CD1c-positive myeloid dendritic cell (primary cell): ENCODE data around the gene TRAPPC6A.

Experiments used
- DNase-seq: peaks from one replicate; pipeline ENCODE4 v3.0.0-alpha.2; 2016; ENCODE audit errors: extremely low spot score

The TRAPPC6A gene, protein sequence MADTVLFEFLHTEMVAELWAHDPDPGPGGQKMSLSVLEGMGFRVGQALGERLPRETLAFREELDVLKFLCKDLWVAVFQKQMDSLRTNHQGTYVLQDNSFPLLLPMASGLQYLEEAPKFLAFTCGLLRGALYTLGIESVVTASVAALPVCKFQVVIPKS

DNA sequence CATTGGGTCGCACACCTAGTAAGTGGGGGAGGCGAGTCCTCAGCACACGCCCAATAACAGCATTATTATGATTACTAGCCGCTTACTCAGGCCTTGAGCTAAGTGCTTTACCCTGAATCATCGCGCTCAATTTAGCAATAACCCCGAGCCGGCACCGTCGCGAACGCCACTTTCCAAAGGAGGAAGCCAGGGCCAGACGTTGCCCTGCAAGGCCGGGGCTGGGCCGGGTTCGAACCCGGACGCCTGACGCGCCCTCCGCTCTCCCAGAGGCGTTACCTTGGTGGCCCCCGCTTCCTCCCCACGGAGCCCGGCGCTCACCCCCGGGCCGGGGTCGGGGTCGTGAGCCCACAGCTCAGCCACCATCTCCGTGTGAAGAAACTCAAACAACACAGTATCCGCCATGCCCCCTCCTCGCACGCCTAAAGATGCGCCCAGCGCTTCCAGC, at the start of gene TRAPPC6A:
Gene TRAPPC6A, minus strand, starts transcription at position 421 of the 445 bp plus-strand sequence. Its CDS starts 19 bp downstream, at position 402.
- peak; percentile 90 for DNase-seq

DNA sequence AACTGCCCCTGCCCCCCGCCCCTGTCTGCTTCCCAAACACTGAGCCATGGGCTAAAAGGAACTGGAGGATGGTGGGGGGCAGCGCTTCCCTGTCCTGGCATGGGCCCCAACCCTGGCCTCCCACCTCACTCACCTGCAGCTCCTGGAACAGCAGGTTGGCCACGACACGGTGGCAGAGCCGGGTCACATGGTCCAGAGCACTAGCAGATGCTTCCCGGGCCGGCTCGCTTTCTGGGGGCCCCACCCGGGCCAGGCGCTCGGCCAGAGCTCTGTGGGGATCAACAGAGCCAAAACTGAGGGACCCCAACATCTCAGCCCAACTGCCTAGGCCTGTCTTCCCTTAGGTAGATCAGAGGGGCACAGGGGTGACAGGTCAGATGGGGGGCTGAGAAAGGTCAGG, 46.6 kb upstream of the TRAPPC6A start:
- no peak for DNase-seq

DNA sequence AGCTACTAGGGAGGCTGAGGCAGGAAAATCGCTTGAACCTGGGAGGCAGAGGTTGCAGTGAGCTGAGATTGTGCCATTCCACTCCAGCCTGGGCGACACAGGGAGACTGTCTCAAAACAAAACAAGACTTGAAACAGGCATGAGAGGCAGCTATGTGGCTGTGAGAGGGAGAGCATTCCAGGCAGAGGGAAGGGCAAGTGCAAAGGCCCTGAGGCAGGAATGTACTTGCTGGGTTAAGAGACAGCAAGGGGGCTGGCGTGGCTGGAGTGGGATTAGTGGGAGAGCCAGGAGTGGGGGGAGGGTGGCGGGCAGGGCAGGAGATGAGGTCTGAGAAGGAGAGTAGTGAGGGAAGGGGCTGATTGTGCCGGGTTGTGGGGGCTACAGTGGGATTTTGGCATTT, 45.8 kb upstream of the TRAPPC6A start:
- no peak for DNase-seq

DNA sequence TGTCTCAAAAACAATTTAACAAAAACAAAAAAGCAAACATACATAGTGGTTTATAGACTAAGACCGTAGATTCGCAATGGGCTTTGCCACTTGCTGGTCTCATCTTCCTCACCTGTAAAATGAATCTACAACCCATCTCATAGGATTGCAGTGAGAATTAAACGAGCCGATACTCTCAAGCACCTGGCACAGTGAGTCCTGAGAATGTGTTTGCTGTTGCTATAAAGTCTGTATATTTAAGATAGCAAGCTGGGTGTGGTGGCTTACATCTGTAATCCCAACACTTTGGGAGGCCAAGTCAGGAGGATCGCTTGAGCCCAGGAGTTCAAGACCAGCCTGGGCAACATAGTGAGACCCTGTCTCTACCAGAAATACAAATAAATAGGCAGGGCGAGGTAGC, 44.7 kb upstream of the TRAPPC6A start:
- no peak for DNase-seq

DNA sequence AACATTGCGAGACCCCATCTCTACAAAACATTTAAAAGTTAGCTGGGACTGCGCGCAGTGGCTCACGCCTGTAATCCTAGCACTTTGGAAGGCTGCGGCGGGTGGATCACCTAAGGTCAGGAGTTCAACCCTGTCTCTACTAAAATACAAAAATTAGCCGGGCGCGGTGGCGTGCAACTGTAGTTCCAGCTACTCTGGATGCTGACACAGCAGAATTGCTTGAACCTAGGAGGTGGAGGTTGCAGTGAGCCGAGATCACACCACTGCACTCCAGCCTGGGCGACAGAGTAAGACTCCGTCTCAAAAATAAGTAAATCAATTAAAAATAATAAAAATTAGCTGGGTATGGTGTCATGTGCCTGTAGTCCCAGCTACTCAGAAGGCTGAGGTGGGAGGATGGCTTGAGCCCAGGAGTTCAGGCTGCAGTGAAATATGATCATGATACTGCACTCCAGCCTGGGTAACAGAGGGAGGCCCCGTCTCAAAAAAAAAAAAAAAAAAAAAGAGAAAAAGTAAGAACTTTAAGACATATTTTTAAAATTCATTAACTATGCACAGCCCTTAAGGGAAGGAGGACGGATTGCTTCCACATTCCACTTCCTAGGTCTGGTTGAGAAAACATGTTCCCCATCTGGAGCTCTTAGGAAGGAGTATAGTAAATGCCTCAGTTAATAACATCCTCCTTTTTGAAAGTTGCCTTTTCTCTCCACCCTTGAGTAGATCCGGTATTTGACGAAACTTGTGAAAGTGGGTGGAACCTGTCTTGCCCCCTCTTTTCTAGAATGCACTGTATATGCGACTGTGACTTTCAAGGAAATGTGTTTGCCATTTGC, 41.1 kb upstream of the TRAPPC6A start:
- DNase-seq: peak; percentile 58

DNA sequence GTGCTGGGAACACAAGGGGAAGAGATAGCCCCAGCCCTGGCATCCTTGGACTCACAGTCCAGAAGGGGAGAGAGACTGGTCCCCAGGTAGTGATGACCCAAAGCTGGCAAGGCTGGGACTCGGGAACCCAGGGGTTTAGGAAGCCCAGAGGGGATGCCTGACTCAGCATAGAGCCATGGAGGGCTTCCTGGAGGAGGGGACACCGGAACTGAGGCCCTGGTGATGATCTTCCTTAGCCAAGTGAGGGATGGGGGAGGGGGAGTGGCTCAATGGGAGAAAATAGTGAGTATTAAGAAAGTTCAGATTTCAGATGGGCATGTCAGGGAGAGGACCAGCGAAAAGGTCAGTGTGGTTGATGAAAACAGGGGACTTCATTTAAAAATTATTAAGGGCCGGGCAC, 40.4 kb upstream of the TRAPPC6A start:
- DNase-seq: no peak

DNA sequence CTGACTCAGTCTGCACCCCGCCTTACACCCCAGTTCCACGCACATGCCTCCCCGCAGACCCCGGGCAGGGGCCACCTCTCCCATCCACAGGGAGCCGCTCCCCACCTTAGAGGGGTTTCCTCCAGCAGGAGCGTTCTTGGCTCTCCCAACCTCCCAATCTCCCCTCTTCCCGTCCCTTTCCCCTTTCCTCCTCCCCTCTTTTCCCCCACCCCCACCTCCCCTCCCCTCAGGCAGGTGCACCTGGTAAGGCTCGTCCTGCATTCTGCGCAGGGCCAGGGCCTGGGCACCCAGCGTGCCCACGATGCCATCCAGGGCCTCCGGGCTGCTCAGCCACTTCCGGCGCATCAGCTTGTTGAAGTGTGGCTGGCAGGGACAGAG, 39.9 kb upstream of the TRAPPC6A start:
- DNase-seq: no peak

DNA sequence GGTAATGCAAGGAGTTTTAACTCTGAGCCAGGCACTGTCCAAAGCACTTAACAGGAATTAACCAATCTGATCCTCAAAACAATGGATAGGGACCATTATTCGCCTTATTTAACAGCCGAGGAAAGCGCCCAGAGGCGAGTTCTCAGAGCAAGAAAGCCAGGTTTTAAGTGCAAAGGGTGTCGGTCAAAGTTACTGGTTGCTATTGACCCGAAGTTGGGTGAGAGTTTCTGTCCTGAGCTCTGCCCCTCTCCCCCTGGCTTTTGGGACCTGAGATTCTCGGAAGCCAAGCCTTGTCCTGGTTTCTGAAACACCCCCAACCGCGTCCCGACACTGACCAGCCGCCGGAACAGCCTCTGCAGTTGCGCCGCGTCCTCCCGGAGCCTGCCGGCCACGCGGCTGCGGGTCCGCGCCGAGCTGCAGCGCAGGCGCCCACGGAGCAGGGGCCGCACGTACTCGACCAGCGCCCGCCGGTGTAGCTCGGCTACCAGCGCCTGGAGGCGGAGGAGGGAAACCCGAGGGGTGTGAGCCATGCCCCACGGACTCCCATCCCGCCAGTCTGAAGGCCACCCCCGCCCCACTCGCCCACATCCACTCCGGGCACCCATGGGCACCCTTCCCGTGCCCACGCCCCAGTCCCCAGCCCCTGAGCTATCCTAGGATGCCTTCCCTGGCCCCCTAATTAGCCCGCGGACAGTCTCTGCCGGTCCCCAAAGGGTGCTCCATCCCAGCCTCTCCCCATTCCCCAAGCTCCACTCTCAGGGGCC, 39.3 kb upstream of the TRAPPC6A start:
- no peak for DNase-seq

DNA sequence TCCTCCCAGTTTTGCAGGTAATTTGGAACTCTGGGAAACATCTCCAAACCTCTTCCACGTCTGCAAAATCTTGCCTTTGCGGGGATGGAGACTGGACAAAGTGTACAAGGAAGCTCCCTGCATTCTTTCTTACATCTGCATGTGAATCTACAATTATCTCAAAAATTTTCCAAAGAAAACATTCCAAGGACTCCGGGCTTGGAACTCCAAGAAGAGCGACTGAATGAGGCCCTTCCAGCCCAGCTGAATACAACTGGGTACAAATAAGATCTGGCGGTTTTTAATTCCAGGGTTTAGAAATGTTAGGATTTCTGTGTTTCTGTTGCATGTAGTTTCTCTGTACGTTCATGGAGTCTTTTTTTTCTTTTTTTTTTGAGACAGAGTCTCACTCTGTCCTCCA, 38.6 kb upstream of the TRAPPC6A start:
- DNase-seq: no peak

DNA sequence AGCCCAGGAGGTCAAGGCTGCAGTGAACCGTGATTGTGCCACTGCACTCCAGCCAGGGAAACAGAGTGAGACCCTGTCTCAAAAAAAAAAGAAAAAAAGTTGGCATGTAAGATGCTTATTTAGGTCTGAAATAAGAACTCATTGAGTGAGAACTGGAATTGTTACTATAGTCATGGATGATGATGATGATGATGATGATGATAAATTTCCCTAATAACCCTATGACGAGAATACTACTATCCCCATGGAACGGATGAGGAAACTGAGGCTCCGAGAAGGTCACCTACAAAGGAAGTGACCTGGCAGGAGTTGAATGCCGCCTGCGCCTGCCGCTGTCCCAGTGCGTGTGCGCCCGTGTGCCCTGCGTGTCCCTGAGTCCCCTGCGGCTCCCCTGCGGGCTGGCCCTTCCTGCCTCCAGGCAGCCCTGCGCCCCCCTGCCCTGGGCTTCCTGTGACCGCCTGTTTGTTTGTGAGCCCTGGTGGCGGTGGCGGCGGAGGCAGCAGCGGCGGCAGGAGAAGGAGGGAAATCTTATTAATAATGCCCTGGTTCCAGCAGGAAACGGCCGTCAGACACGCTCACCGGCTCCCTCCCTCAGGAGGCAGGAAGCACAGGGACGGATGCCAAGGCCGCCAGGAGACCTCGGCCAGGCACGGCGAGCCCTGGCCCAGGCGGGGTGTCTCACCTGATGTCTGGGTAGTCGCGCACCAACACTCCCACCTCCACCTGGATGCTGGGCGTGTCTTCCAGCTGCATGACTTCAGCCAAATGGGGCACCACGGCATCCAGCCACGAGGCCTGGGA, 37.6 kb upstream of the TRAPPC6A start:
- no peak for DNase-seq

DNA sequence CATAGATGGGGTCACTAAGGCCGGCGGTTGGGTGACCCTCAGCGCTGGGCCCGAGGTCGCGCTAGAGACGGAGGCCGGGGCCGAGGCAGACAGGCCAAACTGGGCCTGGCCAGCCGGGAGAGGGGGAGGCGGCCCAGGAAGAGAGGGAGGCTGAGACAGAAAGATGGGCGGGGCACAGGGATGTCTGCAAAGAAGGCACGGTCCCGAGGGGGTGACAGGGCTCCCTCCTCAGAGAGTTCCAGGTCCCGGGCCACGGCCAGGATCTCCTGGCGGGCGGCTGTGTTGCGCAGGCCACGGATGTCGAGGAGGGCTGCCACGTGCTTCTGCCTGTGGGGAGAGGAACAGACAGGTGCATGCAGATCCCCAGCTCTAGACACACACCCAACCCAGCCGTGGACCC, 35.0 kb upstream of the TRAPPC6A start:
- no peak for DNase-seq

DNA sequence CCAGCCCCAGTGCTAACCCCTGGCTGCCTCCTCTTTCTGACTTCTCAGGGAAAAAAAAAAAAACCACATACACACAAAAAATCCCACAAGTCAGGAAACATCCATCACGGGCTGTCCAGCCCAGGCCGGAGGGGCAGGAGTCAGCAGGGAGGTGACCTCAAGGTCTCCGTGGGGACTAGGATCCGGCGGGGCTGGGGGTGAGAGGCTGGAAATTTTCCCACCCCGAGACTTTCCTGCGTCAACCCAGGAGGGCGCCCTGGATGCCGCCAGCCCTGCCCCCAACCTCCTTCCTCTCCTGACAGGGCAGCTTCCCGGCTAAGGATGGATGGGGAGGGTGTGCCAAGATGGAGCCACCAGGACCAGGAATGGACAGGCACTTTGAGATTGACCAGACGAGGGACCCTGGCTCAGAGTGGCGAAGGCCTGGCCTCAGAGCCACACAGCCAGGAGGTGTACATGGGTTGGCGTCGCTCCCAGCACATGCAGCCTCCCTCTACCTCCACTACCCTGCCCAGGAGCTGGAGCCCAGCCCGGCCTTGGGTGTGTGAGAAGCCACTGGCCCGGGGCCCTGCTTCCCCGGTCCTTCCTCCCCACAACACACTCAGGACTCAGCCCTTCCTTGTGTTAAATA, 33.8 kb upstream of the TRAPPC6A start:
- no peak for DNase-seq

DNA sequence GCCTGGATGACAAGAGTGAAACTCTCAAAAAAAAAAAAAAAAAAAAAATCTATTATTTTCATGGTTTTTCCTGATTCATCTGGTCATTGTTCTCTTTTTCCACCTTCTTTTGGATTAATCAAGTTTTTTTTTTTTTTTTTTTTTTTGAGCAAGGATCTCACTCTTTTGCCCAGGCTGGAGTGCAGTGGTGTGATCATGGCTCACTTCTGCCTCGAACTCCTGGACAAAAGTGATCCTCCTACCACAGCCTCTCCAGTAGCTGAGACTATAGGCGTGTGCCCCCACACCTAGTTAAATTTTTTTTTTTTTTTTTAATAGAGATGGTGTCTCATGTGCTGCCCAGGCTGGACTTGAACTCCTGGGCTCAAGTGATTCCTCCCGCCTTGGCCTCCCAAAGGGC, 28.3 kb upstream of the TRAPPC6A start:
- no peak for DNase-seq

DNA sequence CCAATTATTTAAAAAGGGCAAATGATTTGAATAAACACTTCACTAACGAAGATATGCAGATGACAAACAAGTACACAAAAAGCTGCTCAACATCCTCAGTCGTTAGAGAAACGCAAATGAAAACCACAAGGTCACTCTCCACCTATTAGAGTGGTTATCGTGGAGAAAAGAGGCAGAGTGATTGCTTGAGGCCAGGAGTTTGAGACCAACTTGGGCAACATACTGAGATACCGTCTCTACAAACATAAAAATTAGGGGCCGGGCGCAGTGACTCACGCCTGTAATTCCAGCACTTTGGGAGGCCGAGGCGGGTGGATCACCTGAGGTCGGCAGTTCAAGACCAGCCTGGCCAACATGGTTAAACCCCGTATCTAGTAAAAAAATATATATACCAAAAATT, 27.8 kb upstream of the TRAPPC6A start:
- DNase-seq: no peak

DNA sequence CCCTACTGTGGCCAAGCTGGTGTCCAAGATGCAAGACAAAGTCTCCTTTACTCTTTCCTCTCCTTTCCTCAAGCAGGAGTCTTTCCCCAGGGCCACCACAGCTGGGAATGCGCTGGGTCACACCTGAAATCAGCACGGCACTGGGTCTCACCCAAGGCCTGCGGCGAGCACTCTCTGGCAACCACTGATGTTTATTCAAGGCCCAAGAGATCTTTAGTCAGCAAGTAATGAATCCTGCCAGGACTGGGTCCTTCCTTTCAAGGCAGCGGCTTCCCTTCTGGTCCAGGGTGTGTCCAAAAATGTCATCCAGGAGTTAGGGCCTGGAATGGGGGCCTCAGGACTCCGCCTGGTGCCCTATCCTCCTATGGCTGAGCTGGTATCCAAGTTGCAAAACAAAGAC, 24.6 kb upstream of the TRAPPC6A start:
- no peak for DNase-seq

DNA sequence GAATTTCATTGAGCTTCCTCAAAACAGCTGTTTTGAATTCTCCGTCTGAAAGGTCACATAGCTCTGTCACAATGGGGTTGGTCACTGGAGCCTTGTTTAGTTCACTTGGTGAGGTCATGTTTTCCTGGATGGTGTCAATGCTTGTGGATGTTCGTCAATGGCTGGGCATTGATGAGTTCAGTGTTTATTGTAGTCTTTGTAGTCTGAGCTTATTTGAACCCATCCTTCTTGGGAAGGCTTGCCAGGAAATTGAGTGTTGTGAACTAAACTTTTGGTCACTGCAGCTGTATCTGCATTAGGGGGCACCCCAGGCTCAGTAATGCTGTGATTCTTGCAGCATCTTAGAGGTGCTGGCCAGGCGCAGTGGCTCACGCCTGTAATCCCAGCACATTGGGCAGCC, 22.5 kb upstream of the TRAPPC6A start:
- DNase-seq: no peak

DNA sequence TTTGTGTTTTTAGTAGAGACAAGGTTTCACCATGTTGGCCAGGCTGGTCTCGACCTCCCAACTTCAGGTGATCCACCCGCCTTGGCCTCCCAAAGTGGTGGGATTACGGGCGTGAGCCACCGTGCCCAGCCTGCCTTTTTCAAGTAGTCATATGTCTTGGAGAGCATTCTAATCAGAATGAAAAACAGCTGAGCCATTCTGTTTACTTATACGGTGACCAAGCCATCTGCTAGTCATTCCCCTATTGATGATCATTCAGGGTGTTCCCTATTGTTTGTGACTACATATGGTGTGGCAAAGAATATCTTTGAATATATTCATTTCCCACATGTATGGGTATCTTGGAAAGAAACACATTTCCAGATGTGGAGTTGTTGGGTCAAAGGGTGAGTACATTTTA, 17.7 kb upstream of the TRAPPC6A start:
- DNase-seq: no peak

DNA sequence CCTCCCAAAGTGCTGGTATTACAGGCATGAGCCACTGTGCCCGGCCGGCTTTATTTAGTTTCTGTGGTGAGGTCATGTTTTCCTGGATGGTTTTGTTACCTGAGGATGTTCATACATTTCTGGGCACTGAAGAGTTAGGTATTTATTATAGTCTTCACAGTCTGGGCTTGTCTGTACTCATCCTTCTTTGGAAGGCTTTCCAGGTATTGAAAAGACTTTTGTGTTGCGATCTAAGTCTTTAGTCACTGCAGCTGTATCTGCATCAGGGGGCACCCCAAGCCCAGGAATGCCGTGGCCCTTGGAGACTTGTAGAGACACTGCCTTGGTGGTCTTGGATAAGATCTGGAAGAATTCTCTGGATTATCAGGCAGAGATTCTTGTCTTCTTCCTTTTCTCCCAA, 13.3 kb upstream of the TRAPPC6A start:
- DNase-seq: no peak

DNA sequence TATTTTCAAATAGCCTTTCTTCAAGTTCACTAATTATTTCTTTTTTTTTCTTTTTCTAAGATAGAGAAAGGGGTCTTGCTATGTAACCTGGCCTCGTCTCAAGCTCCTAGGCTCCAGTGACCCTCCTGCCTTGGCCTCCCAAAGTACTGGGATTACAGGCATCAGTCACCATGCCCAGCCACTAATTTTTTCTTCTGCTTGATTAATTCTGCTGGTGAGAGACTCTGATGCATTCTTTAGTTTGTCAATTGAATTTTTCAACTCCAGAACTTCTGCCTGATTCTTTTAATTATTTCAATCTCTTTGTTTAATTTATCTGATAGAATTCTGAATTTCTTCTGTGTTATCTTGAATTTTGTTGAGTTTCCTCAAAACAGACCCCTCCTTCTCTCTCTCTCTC, 11.9 kb upstream of the TRAPPC6A start:
- no peak for DNase-seq

DNA sequence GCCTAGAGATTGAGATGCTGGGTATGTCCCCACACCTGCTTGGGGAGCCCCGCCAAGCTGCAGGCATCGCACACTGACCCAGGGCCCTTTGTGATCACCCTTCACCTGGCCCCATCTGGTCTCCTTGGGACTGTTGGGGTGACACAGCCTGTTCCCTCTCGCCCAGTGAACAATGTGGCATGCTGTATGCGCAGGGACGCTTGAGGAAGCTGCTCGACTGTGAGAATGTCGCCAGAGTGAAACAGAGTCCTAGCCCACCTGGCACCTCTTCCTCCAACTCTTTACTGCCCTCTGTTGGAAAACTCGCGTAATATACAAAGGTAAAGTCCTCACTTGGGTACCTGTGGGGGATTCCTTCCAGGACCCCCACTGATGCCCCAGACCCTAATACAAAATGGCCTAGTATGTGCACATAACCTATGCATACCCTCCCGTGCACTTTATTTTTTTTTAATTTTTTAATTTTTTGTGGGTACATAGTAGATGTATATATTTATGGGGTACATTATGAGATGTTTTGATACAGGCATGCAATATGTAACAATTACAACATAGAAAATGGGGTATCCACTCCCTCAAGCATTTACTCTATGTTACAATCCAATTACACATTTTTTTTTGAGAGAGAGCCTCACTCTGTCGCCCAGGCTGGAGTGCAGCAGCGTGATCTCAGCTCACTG, 9.5 kb upstream of the TRAPPC6A start:
- DNase-seq: peak; percentile 46
